Inflammatory macrophage treated with lipopolysaccharide for 1 hour (primary cell): ENCODE results near the gene KAT6B.

Experiments used
- DNase-seq, 2 donors: peaks; one replicate each; pipeline ENCODE4 v3.0.0-alpha.2; 2020 to 2022

The KAT6B gene

DNA sequence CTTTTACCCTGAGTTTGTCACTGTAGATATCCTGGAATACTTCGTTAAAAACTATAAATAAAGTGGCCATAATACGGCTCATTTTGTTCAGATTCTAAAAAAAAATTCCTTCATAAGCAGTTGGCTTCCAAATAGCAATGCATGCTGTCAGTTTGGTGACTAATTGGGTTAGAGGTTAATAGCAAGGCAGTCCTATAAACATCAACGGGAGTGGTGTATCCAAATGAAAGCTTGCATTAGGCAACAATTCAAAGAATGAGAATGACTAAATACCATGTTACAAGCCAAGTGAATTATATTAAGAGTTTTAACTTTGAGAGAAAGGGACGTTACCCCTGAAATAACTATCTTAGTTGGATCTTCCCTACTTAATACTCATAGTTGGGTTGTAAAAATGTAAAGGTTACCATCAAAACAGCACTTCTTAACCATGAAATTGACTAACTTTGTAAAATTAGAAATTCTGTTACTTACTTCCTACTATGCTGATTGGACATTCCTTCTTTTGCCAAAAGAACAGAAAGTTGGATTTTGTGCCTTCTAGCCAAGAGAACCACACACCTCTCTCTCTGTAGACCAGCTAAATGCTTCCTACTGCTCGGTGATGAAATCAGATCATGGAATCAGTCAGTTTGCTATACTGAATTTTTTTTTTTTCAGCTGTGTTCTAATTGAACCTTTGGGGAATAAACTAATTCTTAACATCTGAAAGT lies 98.0 kb downstream of the KAT6B start:
- DNase-seq: peak; percentile 47 to 56

DNA sequence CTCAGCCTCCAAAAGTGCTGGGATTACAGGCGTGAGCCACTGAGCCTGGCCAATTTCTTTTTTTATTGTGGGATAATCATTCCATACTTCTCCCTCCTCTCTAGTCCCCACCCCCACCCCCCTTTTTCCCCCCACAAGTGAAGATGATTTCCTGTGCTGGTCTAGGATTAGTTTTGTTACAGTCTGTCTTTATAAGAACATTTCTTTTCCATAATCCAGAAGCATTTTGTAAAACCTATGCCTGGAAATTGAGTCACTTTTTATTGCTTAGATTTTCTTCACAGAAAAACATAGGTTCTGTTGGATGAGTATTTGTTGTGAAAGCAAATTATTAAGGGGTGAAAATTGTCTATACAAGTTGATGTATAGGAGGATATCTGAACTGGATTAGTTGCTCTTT lies 98.9 kb downstream of the KAT6B start:
- no peak for DNase-seq

DNA sequence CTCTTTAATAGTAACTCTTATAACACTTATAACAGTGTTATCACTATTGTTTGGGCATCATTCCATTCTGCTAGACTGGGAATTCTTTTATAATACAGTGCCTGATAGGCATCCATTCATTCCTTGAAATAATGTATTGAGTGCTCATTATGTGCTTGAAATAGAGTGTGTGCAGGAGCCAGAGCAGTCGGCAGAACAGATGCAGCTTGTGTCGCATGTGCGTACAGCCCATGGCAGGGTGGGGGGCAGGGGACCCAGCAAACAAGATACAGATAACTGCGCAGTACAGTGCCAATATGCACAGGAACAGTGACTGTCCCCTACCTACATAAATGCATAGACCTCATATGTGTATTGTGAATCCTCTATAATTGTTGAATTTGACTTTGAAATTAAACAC lies 99.3 kb downstream of the KAT6B start:
- DNase-seq: no peak

DNA sequence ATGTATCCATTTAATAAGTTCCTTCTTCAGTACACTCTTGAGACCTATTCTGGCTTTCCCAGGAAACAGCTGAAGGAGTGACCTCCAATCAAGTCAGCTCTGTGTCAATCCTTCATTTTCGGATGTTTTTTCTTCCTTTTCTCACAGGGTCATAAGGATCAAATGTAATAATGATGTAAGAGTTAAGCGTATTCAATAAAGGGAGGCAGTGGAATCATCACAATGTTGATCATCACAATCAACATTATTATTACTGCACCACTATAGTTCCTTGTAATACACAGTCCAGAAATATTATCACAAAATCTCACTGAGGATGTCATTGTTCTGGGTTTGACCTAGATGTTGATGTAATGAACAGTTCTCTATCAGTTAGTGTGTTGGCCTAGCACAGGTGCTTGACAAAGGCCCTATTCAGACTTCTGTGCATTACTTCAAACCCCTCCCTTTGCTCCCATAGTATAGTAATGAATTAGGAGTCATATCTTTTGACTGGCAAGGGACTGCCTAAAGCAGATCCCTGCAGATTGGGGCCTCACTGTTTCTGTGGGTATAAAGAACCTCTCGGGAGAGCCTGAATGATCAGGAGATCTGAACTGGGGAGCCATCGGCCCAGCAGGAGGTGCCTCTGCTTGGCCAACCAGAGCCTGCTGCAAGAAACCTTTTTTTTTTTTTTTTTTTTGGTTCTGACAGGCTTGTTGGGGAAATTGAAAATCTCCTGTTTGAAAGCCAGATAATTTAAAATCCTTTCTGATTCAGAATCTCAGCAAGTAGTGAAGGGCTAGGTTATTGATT lies 100.6 kb downstream of the KAT6B start:
- DNase-seq: no peak

DNA sequence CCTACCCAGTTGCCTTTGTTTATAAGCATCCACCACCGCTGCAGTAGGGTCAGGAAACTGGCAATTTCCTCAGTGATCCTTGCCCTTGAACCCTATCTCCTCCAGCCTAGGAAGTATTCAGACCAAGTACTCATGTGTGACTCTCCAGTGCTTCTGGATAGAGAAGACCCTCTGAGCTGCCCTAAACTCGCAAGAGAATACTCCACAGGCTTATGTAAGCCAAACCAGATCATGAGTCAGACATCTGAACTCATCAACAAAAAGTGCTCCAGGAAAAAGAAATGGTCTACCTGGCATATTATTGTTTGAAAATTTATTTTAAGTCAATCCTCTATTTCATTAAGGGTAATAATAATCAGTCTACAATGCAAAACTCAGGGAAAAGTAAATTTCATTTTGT lies 101.3 kb downstream of the KAT6B start:
- DNase-seq: no peak

DNA sequence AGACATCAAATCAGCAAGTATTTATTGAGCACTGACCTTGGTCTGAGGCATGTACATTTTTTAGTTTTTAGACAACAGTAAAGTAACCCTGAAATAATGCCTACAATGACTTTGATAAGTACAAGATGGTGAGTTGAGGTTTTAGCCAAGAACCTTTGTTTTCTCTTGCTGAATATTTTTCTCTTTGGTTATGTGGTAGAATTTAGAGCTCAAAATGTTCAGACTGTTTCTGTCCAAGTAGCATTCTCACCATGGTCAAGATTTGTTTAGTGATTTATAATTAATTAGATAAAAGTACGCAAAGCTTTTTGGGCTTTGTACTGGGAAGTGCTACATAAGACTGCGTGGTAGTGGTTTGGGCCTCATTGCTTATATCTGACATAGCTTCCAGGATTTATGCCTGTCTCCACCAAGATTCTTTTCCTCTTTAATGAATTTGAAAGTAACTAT lies 102.4 kb downstream of the KAT6B start:
- no peak for DNase-seq

DNA sequence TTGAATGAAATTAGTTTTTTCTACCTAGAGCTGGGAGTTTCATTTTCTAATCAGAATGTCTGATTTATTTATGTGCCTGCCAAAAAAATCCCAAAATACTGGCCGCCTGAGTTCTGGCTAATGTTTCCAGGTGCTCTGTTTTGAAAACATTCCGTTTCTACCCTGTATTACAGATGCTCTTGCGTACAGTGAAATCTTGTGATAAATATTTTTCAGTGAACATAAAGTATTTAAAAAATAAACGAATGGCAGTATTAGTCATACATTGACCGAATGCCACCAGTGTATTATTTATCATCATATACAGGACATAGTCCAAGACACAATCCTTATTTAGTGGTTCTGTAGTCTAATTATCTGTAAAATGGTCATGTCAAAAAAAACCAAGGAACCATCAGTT lies 102.8 kb downstream of the KAT6B start:
- DNase-seq: no peak

DNA sequence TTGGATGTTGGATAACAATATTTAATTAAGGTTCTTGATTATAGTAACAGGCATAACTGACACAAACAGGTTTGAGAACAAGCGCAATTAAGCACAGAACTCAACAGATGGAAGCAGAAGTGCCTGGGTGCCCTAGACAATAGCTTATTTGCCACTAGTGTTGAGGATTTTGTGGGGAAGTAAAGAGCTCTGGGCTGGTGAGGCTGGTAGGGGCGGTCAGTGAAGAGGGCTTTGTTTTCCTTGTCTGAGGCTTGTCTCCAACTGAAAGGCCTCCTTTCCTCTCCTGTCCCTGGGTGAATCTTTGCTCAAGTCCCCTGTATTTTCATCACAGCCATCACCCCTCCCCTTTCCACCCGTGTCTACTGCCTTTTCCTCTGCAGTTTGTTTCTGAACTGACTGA lies 104.6 kb downstream of the KAT6B start:
- DNase-seq: no peak

DNA sequence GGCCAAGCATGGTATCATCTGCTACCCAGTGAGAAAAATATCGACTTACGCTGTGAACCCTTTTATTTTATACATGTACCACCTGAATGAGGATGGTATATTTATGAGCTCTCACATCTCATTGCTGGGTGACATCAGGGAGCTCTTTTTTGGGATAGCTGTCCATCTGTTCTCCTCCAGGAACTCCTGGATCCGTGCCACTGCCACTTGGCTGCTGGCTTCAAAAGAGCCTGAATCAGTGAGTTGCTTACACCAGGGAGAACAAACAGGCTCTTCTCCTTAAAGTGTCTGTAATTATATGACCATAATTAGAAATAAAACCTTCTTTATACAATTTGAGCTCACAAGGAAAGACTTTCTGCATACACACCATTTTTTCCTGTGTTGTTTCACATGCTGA lies 106.2 kb downstream of the KAT6B start:
- DNase-seq: no peak

DNA sequence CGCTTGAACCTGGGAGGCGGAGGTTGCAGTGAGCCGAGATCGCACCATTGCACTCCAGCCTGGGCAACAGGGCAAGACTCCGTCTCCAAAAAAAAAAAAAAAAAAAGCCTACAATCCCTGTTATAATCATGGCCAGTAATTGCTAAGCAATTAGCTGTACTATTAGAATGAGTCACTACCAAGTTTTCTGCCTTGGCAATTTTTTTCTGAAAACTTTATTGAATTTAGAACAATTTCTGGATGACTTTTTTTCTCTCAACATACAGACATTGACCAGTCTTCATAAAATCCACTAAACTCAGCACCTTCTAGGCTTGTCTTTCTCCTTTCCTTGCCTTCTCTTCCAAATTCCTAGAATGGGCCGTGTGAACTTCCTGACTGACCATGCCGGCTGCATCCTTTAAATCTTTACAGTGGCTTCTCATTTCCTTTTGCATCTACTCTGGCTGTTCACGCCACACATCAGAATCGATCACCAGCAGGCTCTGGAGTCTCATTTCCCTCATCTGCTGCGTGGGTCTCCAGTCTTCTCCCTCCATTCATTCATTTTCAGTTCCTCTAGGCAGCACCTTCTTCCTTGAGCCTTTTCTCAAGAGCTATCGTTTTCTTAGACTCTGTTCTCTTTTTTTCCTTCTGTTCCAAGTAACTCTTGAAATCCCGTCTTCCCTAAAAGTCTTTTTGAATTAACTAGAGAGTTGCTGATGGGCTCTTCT lies 107.9 kb downstream of the KAT6B start:
- DNase-seq: peak in 1 of 2 donors; percentile 7

DNA sequence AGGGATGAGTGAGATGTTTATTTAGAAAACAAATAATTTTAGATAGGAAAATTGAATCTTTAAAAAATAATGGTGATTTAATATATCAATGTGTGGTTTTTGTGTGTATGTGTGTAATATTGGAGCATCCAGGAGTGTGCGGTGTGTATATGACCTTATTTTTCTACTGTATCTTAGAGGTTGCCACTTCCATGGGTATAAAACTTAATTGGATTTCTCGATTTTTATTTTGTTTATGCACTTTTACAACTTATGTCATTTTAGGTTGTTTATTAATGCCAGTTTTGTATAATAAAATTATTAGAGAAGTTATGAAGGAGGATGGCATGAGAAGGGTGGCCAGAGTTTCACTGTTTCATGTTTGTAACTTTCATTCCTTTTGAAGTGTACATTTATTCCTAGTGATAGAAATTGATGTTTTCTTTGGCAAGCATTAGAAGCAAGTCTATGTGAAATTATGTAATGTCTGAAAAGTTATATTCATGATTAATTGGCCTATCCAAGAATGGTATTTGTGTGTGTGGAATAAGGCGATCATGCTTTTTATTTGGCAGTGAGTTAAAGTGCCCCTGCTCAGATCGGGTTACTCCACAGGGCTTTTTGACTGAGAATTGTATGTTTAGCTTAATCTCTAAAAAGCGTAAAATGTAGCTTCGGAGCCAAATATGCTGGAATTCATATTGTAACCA lies 110.3 kb downstream of the KAT6B start:
- DNase-seq: no peak

DNA sequence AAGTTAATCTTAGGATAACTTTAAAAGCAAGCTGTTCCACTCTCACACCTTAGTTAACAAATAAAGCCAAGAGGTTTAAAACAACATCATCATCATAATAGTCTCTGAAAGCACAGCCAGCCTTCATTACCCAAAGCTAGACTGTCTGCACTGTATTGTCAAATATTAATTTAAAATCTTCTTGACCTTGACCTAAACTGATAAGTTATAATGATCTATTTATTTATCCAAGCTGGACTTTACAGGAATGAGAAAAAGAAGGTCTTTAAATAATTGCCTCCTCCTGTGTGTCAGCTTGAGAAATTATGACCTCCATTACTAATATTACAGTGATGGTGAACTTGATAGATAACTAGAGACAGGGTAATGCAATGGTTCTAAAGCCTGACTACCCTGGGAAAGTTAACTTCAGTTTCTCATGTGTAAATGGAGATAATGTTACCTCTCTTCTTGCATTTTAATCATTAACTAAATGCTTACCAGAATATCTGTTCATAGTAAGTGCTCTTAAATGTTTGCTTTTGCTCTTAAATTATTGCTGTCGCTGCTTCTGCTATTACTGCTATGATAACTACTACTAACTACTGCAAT lies 111.0 kb downstream of the KAT6B start:
- no peak for DNase-seq

DNA sequence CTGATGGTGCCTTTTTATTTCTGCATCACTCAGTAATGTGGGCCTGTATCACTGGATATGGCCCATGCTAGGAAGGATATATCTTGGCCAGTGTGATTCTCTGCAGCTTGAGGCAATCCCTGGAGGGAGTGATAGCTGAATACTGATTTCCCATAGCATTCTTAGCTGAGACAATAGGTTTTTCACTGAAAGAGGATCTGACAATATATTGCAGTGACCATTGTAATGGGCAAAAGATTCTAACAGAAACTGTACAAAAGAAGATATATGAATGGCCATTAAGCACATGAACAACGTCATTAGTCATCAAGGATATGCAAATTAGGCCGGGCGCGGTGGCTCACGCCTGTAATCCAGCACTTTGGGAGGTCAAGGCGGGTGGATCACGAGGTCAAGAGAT lies 117.8 kb downstream of the KAT6B start:
- DNase-seq: no peak

DNA sequence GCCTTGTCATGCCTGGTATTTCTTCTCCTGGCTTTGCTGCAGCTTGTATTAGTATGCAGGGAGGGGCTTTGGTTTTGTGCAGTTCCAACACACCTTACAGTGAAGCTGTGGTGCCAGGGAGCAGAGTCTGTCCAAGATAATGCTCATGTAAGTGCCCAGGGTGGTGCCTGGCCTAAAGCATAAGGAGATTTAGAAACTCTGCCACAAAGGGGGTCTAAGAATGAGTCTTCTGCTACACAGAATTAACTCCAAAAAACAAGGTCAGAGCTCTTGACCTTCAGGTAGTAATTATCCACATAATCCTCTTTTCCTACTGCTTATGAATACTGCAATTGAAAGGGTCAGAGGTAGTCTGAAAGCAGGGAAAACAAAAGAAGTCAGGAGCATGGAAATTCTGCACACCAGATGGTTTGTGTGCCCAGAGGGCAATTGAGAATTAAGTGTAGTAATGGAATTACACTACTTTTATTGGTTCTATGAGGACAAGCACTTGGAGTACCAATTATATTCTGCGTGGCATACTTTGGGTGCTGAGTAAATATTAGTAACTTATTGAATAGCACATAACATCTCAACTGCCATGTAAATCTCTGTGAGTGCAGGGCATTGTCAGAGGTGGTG lies 121.5 kb downstream of the KAT6B start:
- DNase-seq: no peak

DNA sequence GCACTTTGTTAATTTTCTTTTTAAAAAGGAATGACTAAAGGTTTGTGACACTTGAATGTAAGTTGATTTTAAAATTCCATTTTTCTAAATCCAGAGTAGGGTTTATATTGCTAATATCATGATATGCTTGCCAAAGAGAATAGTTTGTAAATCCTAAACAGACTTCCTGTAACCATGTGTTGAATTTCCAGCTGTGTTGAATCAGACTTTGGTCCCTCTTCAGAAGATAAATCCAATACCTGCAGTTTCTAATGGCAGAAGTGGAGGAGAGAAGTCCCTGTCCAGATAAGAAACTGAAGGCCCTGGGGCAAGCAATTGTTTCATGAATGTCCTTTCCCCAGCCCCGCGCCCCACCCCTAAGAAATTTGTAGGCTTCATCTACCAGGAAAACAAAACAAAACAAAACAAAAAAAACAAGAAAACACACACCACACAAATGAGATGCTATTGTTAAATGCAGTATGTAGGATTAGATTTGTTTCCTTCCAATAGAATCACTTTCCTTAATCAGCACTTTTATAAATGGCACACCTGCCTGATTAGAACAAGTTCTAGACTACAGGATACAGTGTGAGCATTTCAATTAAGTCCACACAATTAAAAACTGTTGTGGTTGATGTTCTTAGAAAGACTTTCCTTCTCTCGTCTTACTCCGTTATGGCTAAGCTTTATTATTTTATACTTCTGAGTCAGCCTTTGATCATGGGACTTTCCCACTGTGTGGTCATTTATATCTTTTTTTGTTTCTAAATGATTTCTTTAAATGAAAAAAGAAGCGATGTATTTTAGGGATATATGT lies 122.8 kb downstream of the KAT6B start:
- DNase-seq: no peak

DNA sequence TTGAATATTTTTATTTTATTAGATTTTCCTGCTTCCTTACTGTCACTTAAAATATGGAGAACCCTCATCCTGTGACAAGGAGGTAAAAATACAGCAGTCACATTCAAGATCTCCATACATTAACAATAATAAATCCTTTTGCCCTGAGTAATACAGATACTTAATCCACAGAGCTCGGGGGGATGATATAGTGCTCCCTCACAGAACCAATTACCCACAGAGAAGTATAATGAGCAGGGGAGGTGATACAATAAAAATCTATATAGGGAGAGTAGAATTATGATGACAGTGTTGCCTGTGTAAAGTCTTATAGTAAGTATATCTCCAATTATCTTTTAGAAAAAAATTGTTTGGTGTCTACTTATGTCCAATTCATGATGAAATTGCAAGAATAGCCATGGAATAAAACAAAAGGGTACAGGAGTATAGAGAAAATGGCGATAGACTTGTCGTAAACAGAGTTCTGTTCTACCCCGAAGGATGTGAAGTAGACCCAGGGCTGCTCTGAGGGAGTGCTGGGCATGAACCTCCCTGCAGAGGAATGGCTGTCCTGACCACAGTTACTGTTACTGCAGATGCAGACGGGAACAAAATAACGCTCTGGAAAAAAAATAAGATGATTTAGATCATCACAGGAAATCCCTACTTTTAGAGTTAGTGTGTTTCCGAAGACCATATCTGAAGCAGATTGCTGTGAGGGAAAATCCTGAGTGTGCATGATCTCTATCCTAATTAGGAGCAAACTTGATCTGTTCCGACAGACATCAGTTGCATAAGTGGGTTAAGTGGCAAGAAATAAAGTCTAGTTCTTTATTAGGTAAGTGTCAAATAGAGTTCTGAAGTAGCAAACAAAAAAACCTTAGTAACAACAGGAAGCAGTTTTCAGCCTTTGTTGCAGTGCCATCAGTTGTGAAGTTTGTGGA lies 123.7 kb downstream of the KAT6B start:
- DNase-seq: no peak

DNA sequence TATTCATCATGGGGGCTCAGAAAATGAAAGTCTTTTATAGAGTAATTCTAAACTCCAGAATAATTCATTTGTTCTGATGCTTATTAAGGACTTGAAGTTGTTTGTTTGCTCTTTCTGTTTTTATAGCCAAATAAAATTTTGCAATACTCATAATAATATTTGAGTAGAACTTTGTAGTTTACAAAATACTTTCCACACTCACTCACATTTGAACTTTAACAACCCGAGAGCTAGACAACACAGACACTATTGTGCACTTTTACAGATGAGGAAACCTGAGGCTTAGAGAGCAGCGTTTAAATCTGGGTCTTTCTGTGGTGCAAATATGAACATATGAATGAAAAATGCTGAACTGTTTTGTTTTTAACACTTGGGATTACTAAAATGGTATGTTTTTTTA lies 126.8 kb downstream of the KAT6B start:
- DNase-seq: no peak

DNA sequence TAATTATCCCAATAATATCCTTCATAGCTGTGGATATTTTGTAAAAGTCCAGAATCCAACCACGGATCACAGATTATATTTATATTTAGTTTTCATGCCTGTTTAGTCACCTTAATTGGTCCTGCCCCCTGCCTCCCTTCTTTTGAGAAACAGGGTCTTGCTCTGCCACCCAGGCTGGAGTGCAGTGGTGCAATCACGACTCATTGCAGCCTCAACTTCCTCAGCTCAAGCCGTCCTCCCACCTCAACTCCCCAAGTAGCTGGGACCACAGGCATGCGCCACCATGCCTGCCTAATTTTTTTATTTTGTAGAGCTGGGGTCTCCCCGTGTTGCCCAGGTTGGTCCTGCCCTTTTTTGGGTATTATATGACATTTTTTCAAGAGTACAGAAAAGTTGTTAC lies 129.4 kb downstream of the KAT6B start:
- DNase-seq: peak; percentile 2 to 8

DNA sequence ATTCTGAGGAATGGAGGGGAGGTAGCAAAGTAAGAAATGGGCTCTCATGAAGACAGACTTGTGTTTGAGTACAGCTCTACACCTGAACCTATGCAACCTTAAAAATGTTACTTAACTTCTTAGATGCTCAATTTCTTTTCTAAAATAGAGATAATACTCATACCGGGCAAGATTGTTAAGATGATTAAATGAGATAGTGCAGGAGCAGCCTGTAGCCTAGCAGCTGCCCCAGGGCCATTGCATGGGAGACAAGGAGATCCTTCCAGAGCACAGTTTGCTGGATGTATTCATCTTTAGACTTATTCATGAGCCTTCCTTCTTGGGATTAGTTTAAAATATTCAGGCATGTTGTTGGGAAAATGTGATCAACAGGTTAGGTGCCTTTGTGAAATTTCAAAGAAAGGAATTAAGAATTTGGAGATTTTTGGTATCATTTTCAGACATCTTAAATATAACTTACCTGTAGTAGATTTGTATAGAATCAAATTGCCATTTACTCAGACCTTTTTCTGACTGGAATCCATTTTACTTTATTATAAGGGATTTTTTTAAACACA lies 130.2 kb downstream of the KAT6B start:
- DNase-seq: no peak
